ENCODE data around the gene FHL1. TPM values are rescaled to one million over a fixed set of nuclear protein-coding genes. Genes with fewer than 3 reads are reported as not detected.
A peak's percentile ranks its signal among the peaks of the same experiment; 100 is the strongest.

Gene FHL1
- polyA plus RNA-seq, 1 of the 3 experiments (the other 2 are of a cell fraction), result 57.8 TPM

- Histone ChIP-seq H3K79me2 (ENCODE audit: insufficient read depth) (no peaks in the 10 kb centered on the region), H3K9ac (no peak overlapping the region), H3K27ac (ENCODE audit: low read depth in 2 of 2, low read length in 1 of 2) (no peak overlapping the region; a peak in 1 of 4 replicates), H3F3A (replicated peaks; ENCODE audit: insufficient read depth) (peaks cover 6% of the 10 kb centered on the region), H3K4me1 (ENCODE audit: control insufficient read depth in 1 of 2, insufficient read depth in 2 of 2, low read depth in 1 of 2, low read length in 1 of 2) (no peaks in the 10 kb centered on the region; a peak in 1 of 4 replicates), H3K4me3 (ENCODE audit: low read depth in 2 of 2, low read length in 1 of 2) (no peak overlapping the region), H3K9me3 (no peaks in the 10 kb centered on the region), H4K20me1 (ENCODE audit: insufficient read depth) (no peaks in the 10 kb centered on the region), H3K9me2 (no peaks in the 10 kb centered on the region), H3K36me3 (replicated peaks in 1 of 2; ENCODE audit: control insufficient read depth in 1 of 2, insufficient read depth in 2 of 2, low read length in 1 of 2) (peaks cover 4 to 19% of the 10 kb centered on the region in 2 experiments), H3K27me3 (ENCODE audit: insufficient read depth) (peaks cover 6% of the 10 kb centered on the region; the same call in 1 of the 2 replicates), H3K4me2 (no peak overlapping the region), H2AFZ (ENCODE audit: low read depth) (no peak overlapping the region)
- TF ChIP-seq FOXM1 (IDR thresholded peaks at IDR 0.05; ENCODE audit: low read depth), result no peak
- peak; percentile 28; the same call in 1 of the 2 replicates for TF ChIP-seq TEAD4 (IDR thresholded peaks at IDR 0.05; ENCODE audit: borderline replicate concordance, insufficient read depth)
- no peak for TF ChIP-seq RCOR1 (IDR thresholded peaks at IDR 0.05; ENCODE audit: low read length)
- TF ChIP-seq EZH2phosphoT487 (IDR thresholded peaks at IDR 0.05; ENCODE audit: borderline replicate concordance, low read depth), result no peak
- TF ChIP-seq, protein P1, sequence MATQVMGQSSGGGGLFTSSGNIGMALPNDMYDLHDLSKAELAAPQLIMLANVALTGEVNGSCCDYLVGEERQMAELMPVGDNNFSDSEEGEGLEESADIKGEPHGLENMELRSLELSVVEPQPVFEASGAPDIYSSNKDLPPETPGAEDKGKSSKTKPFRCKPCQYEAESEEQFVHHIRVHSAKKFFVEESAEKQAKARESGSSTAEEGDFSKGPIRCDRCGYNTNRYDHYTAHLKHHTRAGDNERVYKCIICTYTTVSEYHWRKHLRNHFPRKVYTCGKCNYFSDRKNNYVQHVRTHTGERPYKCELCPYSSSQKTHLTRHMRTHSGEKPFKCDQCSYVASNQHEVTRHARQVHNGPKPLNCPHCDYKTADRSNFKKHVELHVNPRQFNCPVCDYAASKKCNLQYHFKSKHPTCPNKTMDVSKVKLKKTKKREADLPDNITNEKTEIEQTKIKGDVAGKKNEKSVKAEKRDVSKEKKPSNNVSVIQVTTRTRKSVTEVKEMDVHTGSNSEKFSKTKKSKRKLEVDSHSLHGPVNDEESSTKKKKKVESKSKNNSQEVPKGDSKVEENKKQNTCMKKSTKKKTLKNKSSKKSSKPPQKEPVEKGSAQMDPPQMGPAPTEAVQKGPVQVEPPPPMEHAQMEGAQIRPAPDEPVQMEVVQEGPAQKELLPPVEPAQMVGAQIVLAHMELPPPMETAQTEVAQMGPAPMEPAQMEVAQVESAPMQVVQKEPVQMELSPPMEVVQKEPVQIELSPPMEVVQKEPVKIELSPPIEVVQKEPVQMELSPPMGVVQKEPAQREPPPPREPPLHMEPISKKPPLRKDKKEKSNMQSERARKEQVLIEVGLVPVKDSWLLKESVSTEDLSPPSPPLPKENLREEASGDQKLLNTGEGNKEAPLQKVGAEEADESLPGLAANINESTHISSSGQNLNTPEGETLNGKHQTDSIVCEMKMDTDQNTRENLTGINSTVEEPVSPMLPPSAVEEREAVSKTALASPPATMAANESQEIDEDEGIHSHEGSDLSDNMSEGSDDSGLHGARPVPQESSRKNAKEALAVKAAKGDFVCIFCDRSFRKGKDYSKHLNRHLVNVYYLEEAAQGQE (IDR thresholded peaks at IDR 0.05; ENCODE audit: low read depth, low read length), result no peak
- POLR2A ChIA-PET, result no interaction called here
- CTCF ChIA-PET, result interaction anchor here (0.9 kb wide), 1 partner anchor 187 kb away, joined by 3 read pairs; no protein-coding TSS in a partner anchor
- no peak for DNase-seq
- 41% methylated on average over 7 of the region's 7 CpGs for WGBS (ENCODE audit: low lambda C conversion rate)
These were observed 67.2 kb downstream of the FHL1 start for GRCh38 chrX:136214551-136214950.

DNA sequence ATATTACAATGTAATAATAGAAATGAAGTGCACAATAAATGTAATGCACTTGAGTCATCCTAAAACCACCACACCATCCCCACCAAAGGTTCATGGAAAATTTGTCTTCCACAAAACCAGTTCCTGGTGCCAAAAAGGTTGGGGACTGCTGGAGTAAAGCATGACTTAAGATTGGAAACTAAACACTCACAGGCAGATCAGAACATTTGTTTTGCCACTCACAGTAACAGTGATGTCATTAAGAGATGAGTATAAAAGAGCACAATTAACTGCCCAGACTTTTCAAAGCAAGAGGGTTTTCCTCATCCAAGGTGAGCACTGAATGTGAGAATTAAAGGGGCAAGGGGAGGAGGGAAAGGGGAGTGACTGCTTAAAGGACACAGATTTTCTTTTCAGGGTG lies 68.2 kb downstream of the FHL1 start:
- H3K27me3 ChIP-seq (ENCODE audit: insufficient read depth), result peaks cover under 1% of the 10 kb centered on the region; the same call in 1 of the 2 replicates
- no peak overlapping the region for H3K4me3 ChIP-seq (ENCODE audit: low read depth in 2 of 2, low read length in 1 of 2)
- peaks cover 6% of the 10 kb centered on the region for H3F3A ChIP-seq (replicated peaks; ENCODE audit: insufficient read depth)
- no peak for DNase-seq
- H3K9me3 ChIP-seq, result no peaks in the 10 kb centered on the region
- H3K36me3 ChIP-seq (replicated peaks in 1 of 2; ENCODE audit: control insufficient read depth in 1 of 2, insufficient read depth in 2 of 2, low read length in 1 of 2), result peaks cover 4 to 12% of the 10 kb centered on the region in 2 experiments
- H3K79me2 ChIP-seq (ENCODE audit: insufficient read depth), result no peaks in the 10 kb centered on the region
- no peak overlapping the region for H3K9ac ChIP-seq
- no peak overlapping the region for H2AFZ ChIP-seq (ENCODE audit: low read depth)
- no peak overlapping the region for H3K4me2 ChIP-seq
- H4K20me1 ChIP-seq (ENCODE audit: insufficient read depth), result no peaks in the 10 kb centered on the region
- TF ChIP-seq TCF12 (IDR thresholded peaks at IDR 0.05) (no peak), POLR2AphosphoS5 (IDR thresholded peaks at IDR 0.05; ENCODE audit: low read depth, low read length) (no peak), RXRA (IDR thresholded peaks at IDR 0.05; ENCODE audit: borderline replicate concordance, low read depth) (no peak)
- TF ChIP-seq, protein P2, sequence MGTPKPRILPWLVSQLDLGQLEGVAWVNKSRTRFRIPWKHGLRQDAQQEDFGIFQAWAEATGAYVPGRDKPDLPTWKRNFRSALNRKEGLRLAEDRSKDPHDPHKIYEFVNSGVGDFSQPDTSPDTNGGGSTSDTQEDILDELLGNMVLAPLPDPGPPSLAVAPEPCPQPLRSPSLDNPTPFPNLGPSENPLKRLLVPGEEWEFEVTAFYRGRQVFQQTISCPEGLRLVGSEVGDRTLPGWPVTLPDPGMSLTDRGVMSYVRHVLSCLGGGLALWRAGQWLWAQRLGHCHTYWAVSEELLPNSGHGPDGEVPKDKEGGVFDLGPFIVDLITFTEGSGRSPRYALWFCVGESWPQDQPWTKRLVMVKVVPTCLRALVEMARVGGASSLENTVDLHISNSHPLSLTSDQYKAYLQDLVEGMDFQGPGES (IDR thresholded peaks at IDR 0.05; ENCODE audit: low read depth, low read length), result no peak
- ChIA-PET POLR2A (no interaction called here), CTCF (no interaction called here)
- no peak overlapping the region; a peak in 1 of 4 replicates for H3K27ac ChIP-seq (ENCODE audit: low read depth in 2 of 2, low read length in 1 of 2)
- no peaks in the 10 kb centered on the region; a peak in 1 of 4 replicates for H3K4me1 ChIP-seq (ENCODE audit: control insufficient read depth in 1 of 2, insufficient read depth in 2 of 2, low read depth in 1 of 2, low read length in 1 of 2)
- no peaks in the 10 kb centered on the region for H3K9me2 ChIP-seq
